PC-3 (cell line): ENCODE data around the gene DPF3. TPM values are rescaled to one million over a fixed set of nuclear protein-coding genes. Genes with fewer than 3 reads are reported as not detected.

Experiments used
- ATAC-seq: fragments of 200-7000 bp; cut with Tn5 transposase; 2 replicates; pipeline ENCODE4 v1.9.1; 2020; ENCODE audit warnings: mild to moderate bottlenecking, moderate library complexity
- BruUV-seq: library from RNA; stranded (reverse); fragments of 400-500 nt; replicated peaks from 2 replicates; lab custom pipeline; 2021; lab: Mats Ljungman, UMichigan
- CTCF ChIA-PET: fragments of 300-600 bp; sonication (Branson Sonifier 250); formaldehyde crosslinking; loops from one replicate; lab custom pipeline; 2022; ENCODE audit warnings: antibody characterized with exemption; lab: Charles Lee
- POLR2A ChIA-PET: fragments of 300-600 bp; sonication (Branson Sonifier 250); formaldehyde crosslinking; loops from one replicate; lab custom pipeline; 2022; ENCODE audit warnings: antibody characterized with exemption; ENCODE audit not compliant: unreplicated experiment; lab: Charles Lee
- DNase-seq: peaks from one replicate; pipeline ENCODE4 v3.0.0-alpha.2; 2015
- H2AFZ ChIP-seq: fragments of 300-600 bp; sonication (generic); 2 replicates; pipeline ENCODE4 v1.6.0; 2016; ENCODE audit warnings: antibody characterized with exemption, low read length
- H3F3A ChIP-seq: fragments of 300-600 bp; sonication (generic); one replicate; pipeline ENCODE4 v1.6.0; 2017; ENCODE audit warnings: antibody characterized with exemption, low read length, control low read depth, mild to moderate bottlenecking; ENCODE audit not compliant: unreplicated experiment
- H3K27ac ChIP-seq: fragments of 300-600 bp; sonication (generic); 2 replicates; pipeline ENCODE4 v1.5.1; 2016; ENCODE audit warnings: mild to moderate bottlenecking, low read length
- H3K27me3 ChIP-seq: fragments of 300-600 bp; sonication (generic); 2 replicates; pipeline ENCODE4 v1.6.1; 2016; ENCODE audit warnings: low read length, mixed read lengths
- H3K36me3 ChIP-seq: fragments of 300-600 bp; sonication (generic); 2 replicates; pipeline ENCODE4 v1.6.1; 2016; ENCODE audit warnings: low read depth, mixed run types, low read length, mixed read lengths
- H3K4me1 ChIP-seq: fragments of 300-600 bp; sonication (generic); 2 replicates; pipeline ENCODE4 v1.5.1; 2016; ENCODE audit warnings: low read length; ENCODE audit not compliant: insufficient read depth
- H3K4me2 ChIP-seq: fragments of 300-600 bp; sonication (generic); 2 replicates; pipeline ENCODE4 v1.6.0; 2016; ENCODE audit warnings: low read length
- H3K4me3 ChIP-seq: fragments of 300-600 bp; sonication (generic); 2 replicates; pipeline ENCODE4 v1.5.1; 2016; ENCODE audit warnings: mild to moderate bottlenecking, low read length, mixed read lengths
- H3K79me2 ChIP-seq: fragments of 300-600 bp; sonication (generic); 2 replicates; pipeline ENCODE4 v1.6.1; 2017; ENCODE audit warnings: low read length, mixed read lengths
- H3K9ac ChIP-seq: fragments of 300-600 bp; sonication (generic); 2 replicates; pipeline ENCODE4 v1.6.0; 2016; ENCODE audit warnings: mild to moderate bottlenecking, low read length
- H3K9me2 ChIP-seq: fragments of 300-600 bp; sonication (generic); replicated peaks from 2 replicates; pipeline ENCODE4 v1.6.1; 2016; ENCODE audit warnings: mixed run types, low read length, mixed read lengths
- H3K9me3 ChIP-seq: fragments of 300-600 bp; sonication (generic); 2 replicates; pipeline ENCODE4 v1.6.1; 2016; ENCODE audit warnings: low read length, mixed read lengths
- H4K20me1 ChIP-seq: fragments of 300-600 bp; sonication (generic); 2 replicates; pipeline ENCODE4 v1.6.1; 2016; ENCODE audit warnings: low read length, mixed read lengths
- EZH2 ChIP-seq: fragments of 300-600 bp; sonication (generic); IDR thresholded peaks from one replicate; pipeline ENCODE4 v1.6.1; 2017; ENCODE audit warnings: antibody characterized with exemption, mild to moderate bottlenecking, low read length; ENCODE audit not compliant: unreplicated experiment
- EZH2phosphoT487 ChIP-seq: fragments of 300-600 bp; sonication (generic); IDR thresholded peaks from 2 replicates; pipeline ENCODE4 v1.6.1; 2018; ENCODE audit warnings: mild to moderate bottlenecking, antibody characterized with exemption, low read length, borderline replicate concordance
- intact Hi-C: fragments of 100-400 bp; cut with micrococcal nuclease; formaldehyde crosslinking; loops from 2 replicates; pipeline ENCODE4 v1.9.0; 2023
- total RNA-seq: library from RNA; depleted of rRNA; stranded (reverse); fragments of >200 nt; gene quantifications from 2 replicates; pipeline ENCODE4 v1.2.3, GENCODE V29; 2014
- TF ChIP-seq, protein P1 (sequence below): fragments of 300-600 bp; sonication (generic); conservative IDR thresholded peaks from 2 replicates; pipeline ENCODE4 v1.5.1; 2017; ENCODE audit warnings: antibody characterized with exemption, low read depth, mild to moderate bottlenecking, low read length

DPF3 gene
- total RNA-seq, 1 experiment from 2014 or later, result 16.6 TPM

DNA sequence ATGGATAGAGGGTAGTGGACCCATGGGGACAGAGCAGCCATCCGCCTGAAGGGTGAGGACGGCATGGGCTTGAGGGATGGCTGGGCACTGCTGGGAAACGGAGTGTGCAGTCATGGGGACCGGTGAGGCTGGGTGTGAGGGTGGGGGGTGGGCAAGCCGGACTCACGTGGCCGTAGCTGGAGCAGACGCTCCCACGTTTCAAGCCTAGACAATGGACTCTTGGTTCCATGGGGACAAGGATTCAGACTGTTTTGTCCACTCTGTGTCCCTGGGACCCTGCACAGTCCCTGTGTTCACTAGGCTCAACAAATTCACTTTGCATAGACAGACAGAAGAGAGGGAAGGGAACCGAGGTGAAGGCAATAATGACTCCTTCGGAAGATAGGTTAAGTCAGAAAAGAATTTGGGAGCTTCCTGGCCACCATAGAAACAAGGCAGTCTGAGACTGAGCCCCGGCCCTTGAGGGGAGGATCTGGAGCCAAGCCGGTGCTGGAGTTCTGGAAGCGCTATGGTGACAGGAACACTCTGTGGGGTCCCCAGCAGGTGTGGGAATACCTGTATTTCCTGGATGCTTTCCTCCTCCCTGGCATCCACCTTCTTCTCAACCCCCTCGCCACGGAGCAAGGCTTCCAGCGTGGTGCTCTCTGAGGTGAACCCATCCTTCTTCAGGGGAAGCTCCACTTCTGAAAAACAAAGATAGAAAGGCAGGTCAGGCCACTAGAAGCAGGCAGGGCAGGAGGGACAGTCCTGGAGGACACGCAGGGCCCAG, 162.5 kb downstream of the DPF3 start:
- no peaks in the 10 kb centered on the region for H3K9me3 ChIP-seq
- TF ChIP-seq EZH2phosphoT487 (no peak), EZH2 (no peak)
- TF ChIP-seq, protein P1, sequence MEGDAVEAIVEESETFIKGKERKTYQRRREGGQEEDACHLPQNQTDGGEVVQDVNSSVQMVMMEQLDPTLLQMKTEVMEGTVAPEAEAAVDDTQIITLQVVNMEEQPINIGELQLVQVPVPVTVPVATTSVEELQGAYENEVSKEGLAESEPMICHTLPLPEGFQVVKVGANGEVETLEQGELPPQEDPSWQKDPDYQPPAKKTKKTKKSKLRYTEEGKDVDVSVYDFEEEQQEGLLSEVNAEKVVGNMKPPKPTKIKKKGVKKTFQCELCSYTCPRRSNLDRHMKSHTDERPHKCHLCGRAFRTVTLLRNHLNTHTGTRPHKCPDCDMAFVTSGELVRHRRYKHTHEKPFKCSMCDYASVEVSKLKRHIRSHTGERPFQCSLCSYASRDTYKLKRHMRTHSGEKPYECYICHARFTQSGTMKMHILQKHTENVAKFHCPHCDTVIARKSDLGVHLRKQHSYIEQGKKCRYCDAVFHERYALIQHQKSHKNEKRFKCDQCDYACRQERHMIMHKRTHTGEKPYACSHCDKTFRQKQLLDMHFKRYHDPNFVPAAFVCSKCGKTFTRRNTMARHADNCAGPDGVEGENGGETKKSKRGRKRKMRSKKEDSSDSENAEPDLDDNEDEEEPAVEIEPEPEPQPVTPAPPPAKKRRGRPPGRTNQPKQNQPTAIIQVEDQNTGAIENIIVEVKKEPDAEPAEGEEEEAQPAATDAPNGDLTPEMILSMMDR, result 0 out of 2 replicates have a peak, but pooled peaks have one; percentile 2
- no peak for ATAC-seq
- no peak overlapping the region for H3K4me3 ChIP-seq
- intact Hi-C loops, result no loop called here
- H3K9ac ChIP-seq, result no peak overlapping the region
- no peak overlapping the region for H2AFZ ChIP-seq
- no peaks in the 10 kb centered on the region for H4K20me1 ChIP-seq
- no peaks in the 10 kb centered on the region for H3K9me2 ChIP-seq
- no peaks in the 10 kb centered on the region for H3F3A ChIP-seq
- no peak overlapping the region for H3K27ac ChIP-seq
- no TSS peak for BruUV-seq
- no peak overlapping the region for H3K4me2 ChIP-seq
- CTCF ChIA-PET, result interaction anchor here (0.6 kb wide), 1 partner anchor 162 kb away, joined by 4 read pairs; no protein-coding TSS in a partner anchor
- no peaks in the 10 kb centered on the region for H3K79me2 ChIP-seq
- H3K4me1 ChIP-seq, result no peaks in the 10 kb centered on the region
- H3K36me3 ChIP-seq, result peaks cover 6% of the 10 kb centered on the region; the same call in 1 of the 2 replicates
- no peaks in the 10 kb centered on the region for H3K27me3 ChIP-seq
- POLR2A ChIA-PET, result no interaction called here
- no peak for DNase-seq

GRCh38 chr14:72730468-72730867, 163.4 kb downstream of the DPF3 start:
- no peak overlapping the region for H2AFZ ChIP-seq
- no peaks in the 10 kb centered on the region for H3K79me2 ChIP-seq
- H3K4me2 ChIP-seq, result no peak overlapping the region
- no peak for DNase-seq
- no peak for ATAC-seq
- no peaks in the 10 kb centered on the region; the same call in 1 of the 2 replicates for H3K9me2 ChIP-seq
- H3K27ac ChIP-seq, result no peak overlapping the region
- no peaks in the 10 kb centered on the region for H3K27me3 ChIP-seq
- ChIA-PET CTCF (no interaction called here), POLR2A (no interaction called here)
- no peak overlapping the region for H3K4me3 ChIP-seq
- H3F3A ChIP-seq, result no peaks in the 10 kb centered on the region
- intact Hi-C loops, result no loop called here
- H3K9me3 ChIP-seq, result no peaks in the 10 kb centered on the region
- BruUV-seq, result no TSS peak
- H4K20me1 ChIP-seq, result no peaks in the 10 kb centered on the region
- no peak overlapping the region for H3K9ac ChIP-seq
- no peak for TF ChIP-seq EZH2
- TF ChIP-seq, protein P1, result no peak
- TF ChIP-seq EZH2phosphoT487, result no peak
- no peaks in the 10 kb centered on the region for H3K4me1 ChIP-seq
- peaks cover 13% of the 10 kb centered on the region; the same call in 1 of the 2 replicates for H3K36me3 ChIP-seq

GRCh38 chr14:72726444-72726843, 167.5 kb downstream of the DPF3 start:
- POLR2A ChIA-PET, result no interaction called here

More at GRCh38 chr14:72726444-72726843, 167.5 kb downstream of the DPF3 start:
- Histone ChIP-seq H3K4me3 (no peak overlapping the region), H3K9me2 (no peaks in the 10 kb centered on the region; the same call in 1 of the 2 replicates), H3K79me2 (no peaks in the 10 kb centered on the region), H4K20me1 (no peaks in the 10 kb centered on the region), H3F3A (no peaks in the 10 kb centered on the region), H3K36me3 (peaks cover 13% of the 10 kb centered on the region; the same call in 1 of the 2 replicates), H3K27me3 (no peaks in the 10 kb centered on the region), H2AFZ (no peak overlapping the region), H3K9me3 (no peaks in the 10 kb centered on the region), H3K9ac (no peak overlapping the region), H3K27ac (no peak overlapping the region), H3K4me1 (no peaks in the 10 kb centered on the region), H3K4me2 (no peak overlapping the region)
- intact Hi-C loops, result no loop called here
- DNase-seq, result no peak
- BruUV-seq, result no TSS peak
- CTCF ChIA-PET, result no interaction called here
- TF ChIP-seq EZH2phosphoT487, result no peak
- no peak for TF ChIP-seq EZH2
- no peak for ATAC-seq
